Measurements from ENCODE around the gene DOK4. TPM values are rescaled to one million over a fixed set of nuclear protein-coding genes. Genes with fewer than 3 reads are reported as not detected.

Gene DOK4
- total RNA-seq, 2 donors from 2014 or later: 17.9 to 22.1 TPM

DNA sequence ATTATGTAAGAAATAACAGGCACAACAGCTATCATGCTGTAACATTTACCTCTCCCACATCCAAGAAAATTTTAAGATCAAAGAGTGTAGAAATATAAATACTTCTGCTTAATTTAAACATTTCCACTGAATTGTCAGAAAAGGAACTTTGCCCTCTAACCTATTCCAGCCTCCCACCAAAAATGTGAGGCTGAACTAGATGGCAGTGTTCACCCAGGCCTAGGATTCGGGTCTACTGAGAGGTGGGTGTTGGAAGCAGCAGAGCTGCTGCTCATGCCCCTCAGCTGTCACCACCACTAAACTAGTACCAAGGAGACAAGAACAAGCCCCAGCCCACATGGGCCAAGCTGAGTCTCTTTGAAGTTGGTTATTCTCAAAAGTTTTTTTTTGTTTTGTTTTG is 50.5 kb downstream of the DOK4 start:
- no peak overlapping the region for H3K9ac ChIP-seq (ENCODE audit: extremely low read depth, low read length, poor library complexity, severe bottlenecking)
- H3K4me1 ChIP-seq (ENCODE audit: control insufficient read depth, insufficient read depth, low read length): no peaks in the 10 kb centered on the region
- no peak overlapping the region for H3K4me3 Mint-ChIP-seq
- DNase-seq: no peak
- H3K4me3 ChIP-seq (ENCODE audit: low read length): no peak overlapping the region
- peaks cover 21% of the 10 kb centered on the region for H3K9me3 Mint-ChIP-seq
- no peaks in the 10 kb centered on the region for H3K27me3 Mint-ChIP-seq (ENCODE audit: insufficient read depth)
- no peaks in the 10 kb centered on the region for H3K4me1 Mint-ChIP-seq
- 100% methylated on average over 1 of the region's 1 CpG; no CpG with 5 or more reads in 1 of the 2 experiments for WGBS, 2 experiments (ENCODE audit: insufficient coverage in 1 of 2, insufficient read length in 1 of 2)
- TF ChIP-seq, protein P1, sequence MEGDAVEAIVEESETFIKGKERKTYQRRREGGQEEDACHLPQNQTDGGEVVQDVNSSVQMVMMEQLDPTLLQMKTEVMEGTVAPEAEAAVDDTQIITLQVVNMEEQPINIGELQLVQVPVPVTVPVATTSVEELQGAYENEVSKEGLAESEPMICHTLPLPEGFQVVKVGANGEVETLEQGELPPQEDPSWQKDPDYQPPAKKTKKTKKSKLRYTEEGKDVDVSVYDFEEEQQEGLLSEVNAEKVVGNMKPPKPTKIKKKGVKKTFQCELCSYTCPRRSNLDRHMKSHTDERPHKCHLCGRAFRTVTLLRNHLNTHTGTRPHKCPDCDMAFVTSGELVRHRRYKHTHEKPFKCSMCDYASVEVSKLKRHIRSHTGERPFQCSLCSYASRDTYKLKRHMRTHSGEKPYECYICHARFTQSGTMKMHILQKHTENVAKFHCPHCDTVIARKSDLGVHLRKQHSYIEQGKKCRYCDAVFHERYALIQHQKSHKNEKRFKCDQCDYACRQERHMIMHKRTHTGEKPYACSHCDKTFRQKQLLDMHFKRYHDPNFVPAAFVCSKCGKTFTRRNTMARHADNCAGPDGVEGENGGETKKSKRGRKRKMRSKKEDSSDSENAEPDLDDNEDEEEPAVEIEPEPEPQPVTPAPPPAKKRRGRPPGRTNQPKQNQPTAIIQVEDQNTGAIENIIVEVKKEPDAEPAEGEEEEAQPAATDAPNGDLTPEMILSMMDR (conservative IDR thresholded peaks at IDR 0.05): no peak
- no peak overlapping the region for H3K27ac ChIP-seq (ENCODE audit: low read depth, low read length)
- peaks cover 96% of the 10 kb centered on the region for H3K36me3 ChIP-seq (ENCODE audit: control insufficient read depth, insufficient read depth, low read length)
- peaks cover 83% of the 10 kb centered on the region for H3K36me3 Mint-ChIP-seq (ENCODE audit: low read depth)
- H3K27me3 ChIP-seq (ENCODE audit: control insufficient read depth, insufficient read depth, low read length, poor library complexity, severe bottlenecking): no peaks in the 10 kb centered on the region
- no peak overlapping the region for H3K27ac Mint-ChIP-seq
- peaks cover 21% of the 10 kb centered on the region for H3K9me3 ChIP-seq (ENCODE audit: control insufficient read depth, low read length)

DNA sequence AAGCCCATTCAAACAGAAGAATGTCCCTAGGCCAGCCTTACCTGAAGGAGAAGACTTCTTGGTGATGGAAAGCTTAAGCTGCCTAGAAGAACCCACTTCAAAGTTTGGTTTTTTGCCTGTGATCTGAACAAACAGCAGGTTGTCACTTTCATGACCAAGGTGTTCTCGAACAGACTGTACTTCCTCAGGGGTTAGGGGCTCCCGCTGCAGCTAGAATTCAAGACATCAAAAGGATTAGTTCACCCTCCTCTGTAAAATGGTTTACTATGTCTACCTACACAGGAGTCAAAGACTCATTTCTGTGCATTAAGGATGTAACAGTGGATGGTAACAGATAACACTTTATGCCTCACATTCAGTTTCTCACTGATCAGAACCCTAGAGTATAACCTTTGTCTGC is 52.3 kb downstream of the DOK4 start:
- H3K27me3 ChIP-seq (ENCODE audit: control insufficient read depth, insufficient read depth, low read length, poor library complexity, severe bottlenecking): no peaks in the 10 kb centered on the region
- peaks cover 93% of the 10 kb centered on the region for H3K36me3 ChIP-seq (ENCODE audit: control insufficient read depth, insufficient read depth, low read length)
- Mint-ChIP-seq H3K4me1 (peaks cover under 1% of the 10 kb centered on the region), H3K9me3 (peaks cover 3% of the 10 kb centered on the region), H3K4me3 (no peak overlapping the region), H3K27me3 (ENCODE audit: insufficient read depth) (peaks cover 4% of the 10 kb centered on the region), H3K36me3 (ENCODE audit: low read depth) (peaks cover 81% of the 10 kb centered on the region), H3K27ac (no peak overlapping the region)
- no peak for DNase-seq
- no peak overlapping the region for H3K4me3 ChIP-seq (ENCODE audit: low read length)
- H3K27ac ChIP-seq (ENCODE audit: low read depth, low read length): no peak overlapping the region
- WGBS, 2 experiments (ENCODE audit: insufficient coverage in 1 of 2, insufficient read length in 1 of 2): 98% methylated on average over 2 of the region's 2 CpGs; no CpG with 5 or more reads in 1 of the 2 experiments
- no peak overlapping the region for H3K9ac ChIP-seq (ENCODE audit: extremely low read depth, low read length, poor library complexity, severe bottlenecking)
- peaks cover 2% of the 10 kb centered on the region for H3K9me3 ChIP-seq (ENCODE audit: control insufficient read depth, low read length)
- H3K4me1 ChIP-seq (ENCODE audit: control insufficient read depth, insufficient read depth, low read length): no peaks in the 10 kb centered on the region
- TF ChIP-seq, protein P1 (conservative IDR thresholded peaks at IDR 0.05): no peak

DNA sequence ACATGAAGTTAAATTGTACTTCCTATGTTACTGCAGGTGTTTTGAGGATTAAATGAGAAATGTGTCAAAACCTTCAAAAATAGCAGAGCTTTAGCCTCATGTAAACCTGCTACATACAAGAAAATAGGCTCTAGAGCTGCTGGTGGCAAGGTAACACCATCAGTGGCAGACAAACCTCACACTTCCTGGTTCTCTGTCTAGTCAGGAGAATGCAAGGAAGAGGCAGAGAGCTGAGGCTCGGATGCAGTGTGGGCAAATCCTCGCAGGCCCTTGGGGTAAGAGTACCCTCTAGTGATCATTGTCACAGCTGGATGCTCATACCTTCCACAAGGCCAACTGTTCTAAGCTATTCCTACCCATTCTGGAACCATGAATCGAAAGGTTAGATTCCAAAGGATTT is 53.3 kb downstream of the DOK4 start:
- Mint-ChIP-seq H3K27me3 (ENCODE audit: insufficient read depth) (peaks cover 4% of the 10 kb centered on the region), H3K36me3 (ENCODE audit: low read depth) (peaks cover 80% of the 10 kb centered on the region), H3K9me3 (no peaks in the 10 kb centered on the region), H3K27ac (no peak overlapping the region), H3K4me1 (peaks cover 10% of the 10 kb centered on the region), H3K4me3 (no peak overlapping the region)
- WGBS, 2 experiments (ENCODE audit: insufficient coverage in 1 of 2, insufficient read length in 1 of 2): 95 to 100% methylated on average over 3 of the region's 3 CpGs
- TF ChIP-seq, protein P1 (conservative IDR thresholded peaks at IDR 0.05): no peak
- Histone ChIP-seq H3K4me3 (ENCODE audit: low read length) (no peak overlapping the region), H3K36me3 (ENCODE audit: control insufficient read depth, insufficient read depth, low read length) (peaks cover 91% of the 10 kb centered on the region), H3K9ac (ENCODE audit: extremely low read depth, low read length, poor library complexity, severe bottlenecking) (no peak overlapping the region), H3K4me1 (ENCODE audit: control insufficient read depth, insufficient read depth, low read length) (peaks cover 4% of the 10 kb centered on the region), H3K27ac (ENCODE audit: low read depth, low read length) (no peak overlapping the region), H3K27me3 (ENCODE audit: control insufficient read depth, insufficient read depth, low read length, poor library complexity, severe bottlenecking) (no peaks in the 10 kb centered on the region), H3K9me3 (ENCODE audit: control insufficient read depth, low read length) (no peaks in the 10 kb centered on the region)
- DNase-seq: no peak
